Loucy (cell line): ENCODE measurements around the gene TMEM250.

Experiments used
- CTCF ChIP-seq: fragments of 200-600 bp; sonication (generic); conservative IDR thresholded peaks from 2 replicates; pipeline ENCODE4 v1.5.1; 2014; ENCODE audit warnings: mild to moderate bottlenecking, antibody characterized with exemption, low read length
- EZH2phosphoT487 ChIP-seq: fragments of 200-600 bp; IDR thresholded peaks from 2 replicates; pipeline ENCODE4 v1.6.1; 2018; ENCODE audit warnings: antibody characterized with exemption, mild to moderate bottlenecking, moderate library complexity, borderline replicate concordance

GRCh38 chr9:136119061-136119882 is 597 bp upstream of the TMEM250 start:
- TF ChIP-seq CTCF (no peak), EZH2phosphoT487 (no peak)
